ENCODE data around the gene EFCAB3.

GRCh38 chr17:62398891-62399290, 18.5 kb downstream of the EFCAB3 start:
- TF ChIP-seq REST (IDR thresholded peaks at IDR 0.05; ENCODE audit: insufficient read depth in 1 of 2, low read depth in 2 of 2, low read length in 2 of 2) = no peak
- TF ChIP-seq TAF1 (IDR thresholded peaks at IDR 0.05; ENCODE audit: borderline replicate concordance, insufficient read depth, low read length) = no peak
- no peak for TF ChIP-seq POLR2AphosphoS5 (IDR thresholded peaks at IDR 0.05; ENCODE audit: low read depth, low read length)
- TF ChIP-seq SIN3A (IDR thresholded peaks at IDR 0.05; ENCODE audit: borderline replicate concordance, insufficient read depth, low read length) = no peak
